SHP77 treated with DMSO at 0.1 percent for 48 hours (cell line): Measurements from ENCODE around the gene HOXB4.
"Not testable (repeated sequence)": the region's sequence is repeated elsewhere in the genome, so short reads cannot be mapped to it uniquely, and the experiment has no call there.

Experiments used
- DNase-seq: peaks from one replicate; lab custom pipeline; 2025; lab: John Stamatoyannopoulos, UW

Gene HOXB4

DNA sequence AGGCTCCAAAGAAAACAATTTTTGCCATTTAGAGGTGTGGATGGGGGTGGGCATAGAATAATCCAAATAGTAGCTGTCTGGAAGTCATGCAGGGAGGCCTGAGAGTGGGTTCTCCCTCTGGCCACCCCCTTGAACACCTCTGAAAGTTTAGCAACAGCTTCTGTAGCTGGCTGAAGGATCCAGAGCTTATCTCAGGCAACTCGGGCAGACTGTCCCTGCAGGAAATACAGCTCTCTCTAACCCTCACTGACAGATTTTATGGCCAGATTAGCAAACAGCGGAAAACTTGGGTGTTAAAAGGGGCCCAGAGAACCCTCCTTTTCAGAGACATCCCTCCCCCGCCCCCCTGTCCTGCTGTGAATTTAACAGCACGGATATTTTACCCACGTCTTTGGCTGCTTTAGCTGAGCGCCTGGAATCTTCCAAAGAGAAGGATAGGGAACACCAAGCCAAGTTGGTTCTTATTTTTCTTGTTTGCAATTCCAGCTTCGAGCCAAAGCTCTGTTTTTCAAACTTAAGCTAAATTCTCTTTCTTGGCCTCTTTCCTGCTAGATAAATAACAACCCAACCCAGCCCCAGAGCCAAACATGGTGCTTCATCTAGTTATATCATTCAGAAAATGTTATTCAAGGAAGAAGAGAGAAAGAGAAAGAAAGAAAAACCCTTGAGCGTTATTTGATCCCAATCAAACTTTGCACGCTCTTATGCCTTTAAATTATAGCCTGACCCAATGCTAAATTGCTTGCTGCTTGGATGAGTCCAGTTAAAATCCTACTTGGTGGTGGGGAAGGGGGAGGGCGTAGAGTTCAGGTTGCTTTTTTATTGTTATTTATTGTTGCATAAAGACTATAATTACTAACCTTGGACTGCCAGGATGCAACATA lies 31.0 kb downstream of the HOXB4 start:
- DNase-seq, result no peak

DNA sequence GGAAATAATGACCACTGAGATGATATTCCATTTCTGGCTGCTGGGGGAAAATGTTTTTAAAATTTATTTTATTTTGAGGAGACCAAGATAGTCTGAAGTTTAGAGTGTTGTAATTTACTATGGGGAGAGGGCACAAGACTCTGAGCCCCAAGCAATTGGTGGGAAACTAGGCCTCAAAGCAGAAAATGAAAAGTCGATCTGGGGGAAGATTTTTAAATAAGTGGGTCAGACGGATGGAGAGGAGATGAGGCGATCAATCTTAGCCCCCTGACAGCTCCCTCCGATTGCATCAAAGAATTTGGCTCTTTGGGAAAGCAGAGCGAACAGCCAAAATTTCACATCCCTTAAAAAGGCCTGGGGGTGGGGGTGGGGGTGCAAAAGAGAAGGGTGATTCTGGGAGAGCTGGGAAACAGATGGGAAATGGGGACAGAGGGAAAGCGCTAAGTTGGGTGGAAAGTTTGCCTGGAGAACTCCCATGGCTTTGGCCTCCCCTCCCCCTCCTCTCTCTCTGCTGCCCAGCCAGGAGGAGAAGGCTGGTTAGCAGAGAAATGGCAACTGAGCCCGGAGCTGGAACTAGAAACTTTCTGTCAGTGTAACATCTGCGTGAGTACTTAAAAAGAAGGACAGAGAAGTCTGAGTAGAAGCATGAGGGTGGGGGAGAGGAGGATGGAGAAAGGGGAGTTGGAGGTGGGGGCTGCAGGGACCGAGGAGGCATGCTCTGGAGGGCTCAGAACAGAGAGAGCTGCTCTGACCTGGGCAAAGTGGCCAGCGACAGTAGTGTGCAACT lies 31.8 kb downstream of the HOXB4 start:
- DNase-seq, result no peak

DNA sequence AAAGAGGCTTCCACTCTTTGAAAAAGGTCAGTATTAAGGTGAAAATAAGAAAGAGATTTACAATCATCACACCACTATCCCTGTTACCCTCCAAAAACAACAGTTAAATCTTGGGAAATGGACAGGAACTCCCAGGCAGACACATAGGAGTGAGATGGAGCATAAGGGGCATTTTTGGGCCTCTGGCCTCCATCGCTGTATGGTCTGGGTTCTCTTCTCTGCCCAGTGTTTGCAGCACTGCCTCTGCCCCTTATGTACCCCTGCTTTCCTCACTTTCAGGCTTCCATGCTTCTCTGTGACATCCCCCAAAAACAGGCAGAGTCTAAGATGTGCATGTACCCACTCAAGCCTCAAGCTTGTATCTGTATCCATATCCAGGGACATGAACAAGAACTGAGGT lies 32.6 kb downstream of the HOXB4 start:
- no peak for DNase-seq

DNA sequence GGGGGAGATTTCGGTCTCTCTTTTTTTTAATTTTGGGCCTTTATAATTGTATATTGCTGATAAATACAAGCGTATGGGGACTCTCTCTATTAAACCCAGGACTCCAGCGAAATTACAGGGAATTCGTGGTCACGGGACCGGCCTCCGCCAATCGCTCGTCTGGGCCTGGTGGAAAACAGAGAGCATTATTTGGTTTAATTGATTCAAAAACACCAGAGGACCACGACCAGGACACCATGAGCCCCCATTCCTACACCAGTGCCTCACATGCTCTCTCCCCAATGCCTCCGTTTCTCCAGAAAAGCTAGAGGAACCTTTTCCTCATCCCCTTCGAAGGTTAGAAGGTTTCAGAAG lies 33.2 kb downstream of the HOXB4 start, which contains the start of gene HOXB2:
Gene HOXB2, minus strand, starts transcription at position 88 of the 354 bp plus-strand sequence. CDS start 198 bp downstream, outside the sequence.
- no peak for DNase-seq

DNA sequence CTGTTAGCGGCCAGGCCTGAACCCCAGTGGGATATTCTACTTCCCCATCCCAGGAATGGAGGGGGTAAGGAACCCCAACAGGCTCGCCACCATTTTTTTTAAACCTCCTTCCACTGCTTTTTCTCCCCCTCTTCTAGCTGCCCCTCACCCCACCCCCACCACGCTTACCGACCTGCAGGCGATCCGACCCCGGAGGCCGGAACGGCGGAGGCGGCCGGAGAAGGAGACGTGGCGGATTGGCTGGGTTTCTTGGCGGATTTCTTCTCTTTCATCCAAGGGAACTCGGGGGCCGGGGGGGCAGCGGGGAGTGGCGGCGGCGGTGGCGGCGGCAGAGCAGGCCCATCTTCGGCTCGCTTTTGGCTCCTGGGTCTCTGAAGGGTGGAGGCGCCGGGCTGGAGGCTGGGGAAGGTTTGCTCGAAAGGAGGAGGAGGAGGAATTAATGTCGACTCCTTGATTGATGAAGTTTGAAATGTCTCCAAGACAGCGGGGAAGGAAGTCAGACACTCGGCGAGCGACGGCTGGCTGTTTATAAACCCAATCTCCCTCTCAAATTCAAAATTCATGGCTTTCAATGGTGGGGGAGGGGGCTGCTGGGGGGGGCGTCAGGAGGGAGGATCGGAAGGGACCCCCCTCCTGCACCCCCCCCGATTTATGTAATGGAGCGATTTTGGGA lies 33.7 kb downstream of the HOXB4 start:
- DNase-seq, result no peak

DNA sequence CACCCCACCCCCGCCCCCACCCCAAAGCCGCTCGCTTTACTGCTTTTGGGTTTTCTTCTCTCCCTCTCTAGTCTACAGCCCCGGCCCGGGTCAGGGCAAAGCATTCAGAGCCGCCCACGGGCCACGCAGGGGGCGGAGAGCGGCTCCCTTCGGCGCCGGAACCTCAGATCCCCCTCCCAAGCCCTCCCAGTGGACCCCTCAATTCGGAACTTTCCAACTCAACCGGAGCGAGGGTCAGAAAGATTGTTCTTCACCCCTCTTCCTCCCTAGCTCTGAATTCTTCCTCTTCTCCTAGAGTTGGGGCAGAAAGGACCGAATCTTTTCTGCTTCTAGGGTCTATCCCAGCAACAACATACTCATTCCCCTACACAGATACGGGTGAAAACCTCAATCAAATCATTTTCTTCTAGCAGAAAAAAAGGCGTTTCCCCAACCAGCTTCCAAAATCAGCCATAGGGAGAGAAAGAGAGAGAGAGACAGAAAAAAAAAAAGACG lies 34.2 kb downstream of the HOXB4 start:
- no peak for DNase-seq

DNA sequence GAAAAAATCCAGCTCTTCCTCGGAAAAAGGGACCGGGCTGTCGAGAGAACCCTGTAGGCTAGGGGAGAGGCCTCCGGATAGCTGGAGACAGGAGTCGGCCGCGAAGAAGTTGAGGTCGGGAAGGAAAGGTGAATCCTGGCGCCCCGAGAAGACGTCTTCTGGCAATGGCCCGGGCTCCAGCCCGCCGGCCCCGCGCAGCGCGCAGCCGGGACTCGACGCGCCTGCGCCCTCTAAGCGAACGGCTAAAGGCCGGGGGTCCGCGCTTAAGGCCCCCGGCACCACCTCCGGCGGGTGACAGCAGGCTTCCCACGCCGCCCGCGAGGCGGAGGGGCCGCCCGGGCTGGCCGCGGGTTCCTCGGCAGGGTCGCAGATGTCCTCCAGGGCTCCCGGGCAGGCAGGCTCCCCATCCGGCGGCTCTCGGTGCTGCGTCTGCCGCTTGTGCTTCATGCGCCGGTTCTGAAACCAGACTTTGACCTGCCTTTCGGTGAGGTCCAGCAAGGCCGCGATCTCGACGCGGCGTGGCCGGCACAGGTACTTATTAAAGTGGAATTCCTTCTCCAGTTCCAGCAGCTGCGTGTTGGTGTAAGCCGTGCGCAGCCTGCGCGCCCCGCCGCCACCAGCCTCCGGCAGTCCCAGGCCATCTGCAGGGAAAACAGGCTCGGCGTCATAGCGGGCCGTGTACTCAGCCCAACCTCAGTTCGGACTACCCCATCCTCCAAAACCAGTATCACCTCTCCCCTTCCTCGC lies 34.9 kb downstream of the HOXB4 start:
- peak; percentile 58 for DNase-seq

DNA sequence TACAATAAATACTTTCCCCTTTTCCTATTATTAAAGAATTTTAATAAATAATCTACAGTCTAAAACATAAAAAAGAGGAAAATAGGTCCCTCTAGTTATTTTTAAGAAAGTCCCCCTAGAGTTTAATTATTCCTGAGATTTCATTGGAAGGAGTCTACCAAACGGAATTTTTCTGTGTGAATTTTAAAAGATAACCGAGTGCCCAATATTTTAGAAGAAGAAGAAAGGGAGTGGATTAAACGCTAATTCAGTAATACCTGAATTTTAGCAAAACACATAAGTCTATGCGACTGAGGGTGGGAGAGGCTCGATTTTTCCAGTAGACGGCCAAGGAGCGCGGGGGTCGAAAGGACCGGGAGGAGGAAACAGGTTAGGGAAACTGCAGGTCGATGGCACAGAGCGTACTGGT lies 35.4 kb downstream of the HOXB4 start:
- no peak for DNase-seq

DNA sequence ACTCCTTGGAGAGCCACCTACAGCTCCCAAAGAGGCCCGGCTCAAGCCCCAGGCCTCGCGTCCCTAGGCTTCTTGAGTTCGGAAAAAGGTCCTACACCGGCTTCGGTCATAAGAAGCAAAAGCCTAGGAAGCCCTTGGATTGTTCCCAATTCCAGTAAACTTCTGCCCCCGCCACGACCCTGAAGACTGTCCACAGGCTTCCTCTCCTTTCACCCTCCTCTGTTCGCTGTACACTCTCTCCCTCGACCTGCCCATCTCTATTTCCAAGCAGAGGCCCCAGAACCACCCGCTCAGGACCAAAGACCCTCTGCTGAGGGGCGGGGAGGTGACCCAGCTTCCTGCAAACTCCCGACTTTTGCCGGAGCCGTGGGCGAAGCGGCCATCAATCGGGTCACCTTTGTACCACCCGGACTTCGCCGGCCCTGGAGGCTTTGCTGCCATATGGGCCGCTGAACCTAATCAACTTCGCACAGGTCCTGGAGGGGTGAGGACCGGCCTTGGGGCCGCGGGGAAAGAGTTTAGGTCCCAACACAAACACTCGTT lies 36.0 kb downstream of the HOXB4 start:
- no peak for DNase-seq

DNA sequence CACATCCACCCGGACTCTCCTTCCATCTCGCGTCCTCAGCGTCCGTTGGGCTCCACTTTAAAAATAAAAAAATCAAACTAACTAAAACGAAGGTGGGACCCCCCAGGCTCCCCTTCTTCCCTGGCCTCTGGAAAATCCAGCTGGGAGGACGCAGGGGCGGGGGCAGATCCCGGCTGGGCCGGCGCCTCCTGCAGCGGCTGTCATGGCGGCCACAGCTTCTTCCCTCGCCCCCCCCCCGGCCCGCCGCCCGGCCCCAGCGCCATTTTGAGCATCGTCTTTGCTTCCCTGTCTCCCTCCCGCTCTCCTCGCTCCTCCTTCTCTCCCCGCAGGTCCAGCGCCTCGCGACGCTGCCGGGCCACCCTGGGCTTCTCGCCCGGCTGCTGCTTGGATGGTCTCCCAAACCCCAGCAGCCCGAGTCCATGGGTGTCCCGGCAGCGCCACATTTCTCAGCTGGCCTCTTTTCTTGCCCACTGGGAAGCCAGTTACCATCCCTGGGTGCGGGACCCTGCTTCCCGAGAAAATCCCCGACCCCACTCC lies 36.5 kb downstream of the HOXB4 start:
- no peak for DNase-seq

DNA sequence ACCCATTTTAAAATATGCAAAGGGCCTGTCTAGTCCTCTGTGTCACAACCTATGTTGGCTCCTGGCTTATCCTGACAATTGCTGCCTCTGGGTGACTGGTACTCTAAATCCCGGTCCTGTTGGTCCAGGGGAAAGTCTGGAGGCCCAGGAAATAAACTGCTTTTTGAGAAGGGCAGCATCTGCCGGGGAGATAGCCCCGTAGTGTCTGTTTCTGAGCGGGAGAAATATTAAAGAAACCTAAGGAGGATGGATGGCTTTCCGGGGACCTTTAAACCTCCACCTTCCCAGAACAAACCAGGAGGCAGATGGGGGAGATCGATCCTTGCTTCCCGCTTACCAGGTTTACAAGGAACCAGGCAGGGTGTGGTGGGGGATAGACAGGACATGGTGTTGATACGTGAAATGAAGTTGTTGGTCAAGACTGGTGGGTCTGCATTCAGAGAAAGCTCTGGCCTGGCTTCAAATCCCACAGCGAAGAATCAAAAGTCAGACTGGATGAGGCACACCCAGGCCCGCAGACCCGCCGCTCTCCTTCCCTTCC lies 37.0 kb downstream of the HOXB4 start:
- DNase-seq, result no peak

DNA sequence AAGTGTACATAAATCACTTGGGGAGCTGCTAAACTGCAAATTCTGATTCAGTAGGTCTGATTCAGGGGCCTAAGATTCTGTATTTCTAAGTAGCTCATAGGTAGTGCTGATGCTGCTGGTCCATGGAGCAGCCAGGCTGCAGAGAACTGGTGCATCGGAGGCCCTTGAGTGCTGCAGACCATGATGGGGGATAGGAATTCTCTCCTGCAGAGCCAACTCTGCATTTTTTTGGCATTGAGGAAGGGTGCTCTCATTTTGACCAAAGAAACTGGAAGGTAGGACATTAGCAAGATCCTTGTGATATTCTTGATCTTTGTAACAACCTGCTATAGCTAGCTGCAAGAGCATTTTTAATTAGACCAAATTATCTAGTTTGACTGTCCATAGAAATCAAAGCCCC lies 37.9 kb downstream of the HOXB4 start:
- DNase-seq, result no peak

DNA sequence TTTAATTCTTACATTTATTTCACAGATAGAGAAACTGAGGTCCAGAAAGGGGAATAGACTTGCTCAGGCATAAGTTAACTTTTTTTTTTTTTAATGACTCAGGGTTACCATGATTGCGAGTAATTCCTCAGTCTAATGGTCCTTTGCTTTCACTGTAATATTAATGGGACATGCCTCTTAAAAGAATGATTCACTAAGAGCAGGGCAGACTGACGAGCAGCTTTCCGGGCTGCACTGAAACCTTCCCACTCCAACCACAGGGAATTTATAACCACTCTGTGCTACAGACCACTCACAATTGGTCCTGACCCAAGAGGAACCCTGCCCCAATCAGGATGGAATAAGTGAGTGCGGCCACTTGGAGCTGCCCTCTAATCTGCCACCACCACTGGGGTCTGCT lies 39.0 kb downstream of the HOXB4 start:
- DNase-seq, result no peak

DNA sequence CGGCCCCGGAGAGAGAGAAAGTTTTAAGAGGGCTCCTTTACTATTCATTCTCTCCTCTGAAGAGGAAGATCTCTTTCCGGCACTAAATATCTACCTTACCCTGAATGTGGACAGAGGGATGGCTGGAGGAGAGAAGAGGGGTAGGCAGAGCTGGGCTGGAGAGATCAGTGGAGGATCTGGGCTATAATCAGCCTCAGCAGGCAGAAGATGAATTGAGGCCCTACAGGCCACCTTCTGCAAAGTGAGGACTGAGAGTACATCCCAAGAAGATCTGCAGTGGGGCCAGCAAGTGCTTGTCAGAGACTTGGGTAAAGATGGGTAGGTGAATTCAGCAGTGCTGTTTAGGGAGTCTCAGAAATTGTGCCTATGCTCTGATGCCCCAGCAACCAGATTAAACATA lies 40.8 kb downstream of the HOXB4 start:
- no peak for DNase-seq

DNA sequence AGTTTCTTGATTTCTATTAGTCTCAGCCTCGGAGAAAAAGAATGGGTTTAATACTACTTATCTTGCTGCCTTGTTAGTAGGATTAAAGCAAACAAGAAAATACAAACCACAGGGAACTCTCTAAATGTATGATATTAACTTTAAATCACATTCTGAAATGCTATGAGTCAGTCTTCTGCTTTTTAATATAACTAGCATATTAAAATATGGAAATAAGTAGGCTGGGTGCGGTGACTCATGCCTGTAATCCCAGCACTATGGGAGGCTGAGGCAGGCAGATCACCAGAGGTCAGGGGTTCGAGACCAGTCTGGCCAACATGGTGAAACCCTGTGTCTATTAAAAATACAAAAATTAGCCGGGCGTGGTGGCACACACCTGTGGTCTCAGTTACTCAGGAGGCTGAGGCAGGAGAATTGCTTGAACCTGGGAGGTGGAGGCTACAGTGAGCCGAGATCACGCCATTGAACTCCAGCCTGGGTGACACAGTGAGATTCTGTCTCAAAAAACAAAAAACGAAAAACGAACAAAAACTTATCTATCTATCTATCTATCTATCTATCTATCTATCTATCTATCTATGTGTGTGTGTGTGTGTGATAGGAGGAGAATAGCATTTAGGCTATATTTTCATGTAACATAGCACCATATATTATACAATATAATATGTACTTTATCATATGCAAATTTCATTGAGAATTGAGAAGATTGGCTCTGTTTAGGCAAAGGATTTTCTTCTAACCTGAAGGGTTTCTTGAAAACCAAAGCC lies 42.2 kb downstream of the HOXB4 start:
- DNase-seq, result not testable (repeated sequence)

DNA sequence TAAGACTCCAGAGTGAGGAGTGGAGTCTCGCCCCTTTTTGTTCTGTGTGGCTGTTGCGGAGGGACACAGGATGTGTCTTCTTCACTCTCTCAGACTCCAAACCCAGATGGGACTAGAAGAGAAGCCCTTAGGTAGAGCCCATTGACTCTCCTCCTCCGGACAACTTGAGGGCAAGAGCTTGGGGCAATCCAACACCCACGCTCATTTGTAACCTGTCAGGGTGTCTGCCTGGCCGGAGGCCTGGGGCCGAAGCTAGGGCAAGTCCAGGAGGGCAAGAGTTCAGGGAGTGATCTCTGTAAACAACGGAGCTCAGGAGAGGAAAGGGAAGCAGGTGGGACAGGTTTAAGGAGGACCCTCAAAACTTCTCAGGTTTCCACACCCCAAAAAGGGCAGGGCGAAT lies 45.9 kb downstream of the HOXB4 start:
- no peak for DNase-seq

DNA sequence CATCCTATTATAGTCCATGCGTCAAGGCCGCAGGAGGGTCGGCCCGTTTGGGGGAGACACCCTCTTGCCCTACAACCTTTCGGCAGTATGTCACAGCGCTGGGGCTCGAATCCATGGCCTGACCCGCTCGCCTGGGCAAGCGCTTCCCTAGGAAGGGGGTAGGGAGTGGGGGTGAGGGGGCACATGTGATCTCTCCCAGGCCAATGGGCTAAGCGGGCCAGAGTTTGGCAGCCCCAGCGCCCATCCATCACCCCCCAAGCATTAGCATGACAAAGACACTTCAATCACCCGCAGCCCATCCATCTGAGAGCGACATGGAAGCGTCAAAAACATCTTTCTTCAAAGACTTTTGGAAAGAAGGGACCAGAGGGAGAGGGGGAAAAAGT lies 47.3 kb downstream of the HOXB4 start, which contains the start of gene HOXB1:
Gene HOXB1, minus strand, starts transcription at position 125 of the 386 bp plus-strand sequence. Its CDS starts 107 bp downstream, at position 18.
- DNase-seq, result no peak

DNA sequence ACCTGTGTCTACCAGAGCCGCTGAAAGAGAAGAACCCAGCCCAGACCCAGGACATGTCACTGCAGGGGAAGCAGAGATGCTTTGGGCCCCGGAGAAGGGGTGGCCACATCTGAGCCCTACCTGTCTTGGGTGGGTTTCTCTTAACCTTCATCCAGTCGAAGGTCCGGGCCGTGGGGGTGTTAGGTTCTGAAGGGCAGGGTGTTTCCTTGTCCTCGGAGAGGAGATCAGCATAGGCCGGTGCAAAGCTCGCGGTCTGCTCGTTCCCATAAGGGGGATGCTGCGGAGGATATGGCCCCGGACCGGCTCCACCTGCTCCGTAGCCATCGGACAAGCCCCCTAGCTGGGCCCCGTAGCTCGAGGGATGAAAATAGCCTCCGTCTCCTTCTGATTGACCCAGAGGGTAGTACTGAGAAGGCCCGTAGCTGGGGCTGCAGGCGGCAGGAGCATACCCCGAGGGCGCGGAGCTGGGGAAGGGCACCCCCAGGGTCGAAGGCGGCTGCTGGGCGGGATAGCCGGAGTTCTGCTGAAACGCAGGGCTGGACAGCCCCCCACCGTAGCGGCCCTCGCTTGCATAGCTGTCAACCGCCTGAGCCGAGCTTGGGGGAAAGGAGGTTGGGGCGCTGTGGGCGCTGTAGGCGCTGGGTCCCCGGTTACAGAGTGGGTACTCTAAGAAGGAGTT lies 47.8 kb downstream of the HOXB4 start:
- no peak for DNase-seq

DNA sequence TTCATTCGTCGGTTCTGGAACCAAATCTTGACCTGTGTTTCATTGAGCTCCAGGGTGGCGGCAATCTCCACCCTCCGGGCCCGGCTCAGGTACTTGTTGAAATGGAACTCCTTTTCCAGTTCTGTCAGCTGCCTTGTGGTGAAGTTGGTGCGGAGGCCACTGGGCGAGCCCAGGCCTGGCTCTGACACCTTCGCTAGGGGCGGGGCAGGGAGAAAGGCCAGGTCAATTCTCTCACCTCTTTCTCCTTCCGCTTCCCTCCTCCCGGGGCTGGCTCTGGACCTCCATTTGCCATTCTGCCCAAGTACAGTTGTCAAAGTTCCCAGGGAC lies 48.5 kb downstream of the HOXB4 start:
- DNase-seq, result no peak
